ENCODE data around the gene SMG1.
"Not testable (repeated sequence)": the region's sequence is repeated elsewhere in the genome, so short reads cannot be mapped to it uniquely, and the experiment has no call there.

The SMG1 gene

DNA sequence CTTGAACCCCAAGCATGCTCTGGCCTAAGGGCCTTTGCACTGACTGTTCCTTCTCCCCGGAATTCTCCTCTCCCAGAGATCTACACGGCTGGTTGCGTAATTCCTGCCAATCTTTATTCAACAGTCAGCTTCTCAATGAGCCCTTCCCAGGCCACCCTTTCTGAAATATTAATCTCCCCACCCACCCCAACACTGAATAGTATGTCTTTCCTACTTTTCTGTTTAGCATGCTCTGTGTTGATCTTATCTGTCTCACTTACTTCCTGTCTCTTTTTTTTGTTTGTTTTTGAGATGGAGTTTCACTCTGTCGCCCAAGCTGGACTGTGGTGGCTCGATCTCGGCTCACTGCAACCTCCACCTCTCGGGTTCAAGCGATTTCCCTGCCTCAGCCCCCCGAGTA, 169.6 kb downstream of the SMG1 start:
- DNase-seq, result not testable (repeated sequence)
